Muscle layer of colon (tissue), 2 donors: ENCODE measurements around the gene SYNPO2L.
"Not testable (repeated sequence)": the region's sequence is repeated elsewhere in the genome, so short reads cannot be mapped to it uniquely, and the experiment has no call there.

Experiments used
- H3K27ac ChIP-seq: one replicate; pipeline ENCODE4 v1.7.0; 2013; ENCODE audit warnings: low read depth, mild to moderate bottlenecking, low read length, moderate library complexity
- H3K27me3 ChIP-seq, 2 donors: one replicate each; pipeline ENCODE4 v1.7.0; 2013; ENCODE audit warnings: low read length in 2 of 2, mild to moderate bottlenecking in 2 of 2; ENCODE audit not compliant: insufficient read depth in 2 of 2, control insufficient read depth in 1 of 2
- H3K36me3 ChIP-seq: one replicate; pipeline ENCODE4 v1.7.0; 2013; ENCODE audit warnings: mild to moderate bottlenecking, low read length; ENCODE audit not compliant: insufficient read depth
- H3K4me1 ChIP-seq: one replicate; pipeline ENCODE4 v1.7.0; 2013; ENCODE audit warnings: mild to moderate bottlenecking, low read length; ENCODE audit not compliant: insufficient read depth
- H3K4me3 ChIP-seq, 2 donors: one replicate each; pipeline ENCODE4 v1.7.0; 2013; ENCODE audit warnings: low read length in 2 of 2, low read depth in 1 of 2, mild to moderate bottlenecking in 1 of 2, moderate library complexity in 1 of 2
- H3K9ac ChIP-seq: one replicate; pipeline ENCODE4 v1.7.0; 2013; ENCODE audit warnings: low read length
- H3K9me3 ChIP-seq: one replicate; pipeline ENCODE4 v1.7.0; 2013; ENCODE audit warnings: mild to moderate bottlenecking, low read length
- donor health status: abdominal sarcoma.
- donor health status: Adenocarcinoma of cecum.

The SYNPO2L gene

GRCh38 chr10:73655990-73656298 lies at the start of gene SYNPO2L:
TSS of gene SYNPO2L (minus strand) at chr10:73656029. CDS start at chr10:73655922, 107 bp downstream.
- H3K9me3 ChIP-seq = no peaks in the 10 kb centered on the region
- H3K36me3 ChIP-seq = no peaks in the 10 kb centered on the region
- no peaks in the 10 kb centered on the region for H3K4me1 ChIP-seq
- H3K27ac ChIP-seq = no peak within 1 kb of the TSS
- no peak within 1 kb of the TSS for H3K9ac ChIP-seq
- H3K27me3 ChIP-seq = no peaks in the 10 kb centered on the region
- no peak within 1 kb of the TSS for H3K4me3 ChIP-seq

- H3K9me3 ChIP-seq, H3K4me3 ChIP-seq, H3K36me3 ChIP-seq, H3K4me1 ChIP-seq, H3K9ac ChIP-seq, H3K27me3 ChIP-seq, H3K27ac ChIP-seq: not testable (repeated sequence)
Observed at GRCh38 chr10:73703924-73704323, 48.1 kb upstream of the SYNPO2L start.

- not testable (repeated sequence) for H3K9ac ChIP-seq, H3K9me3 ChIP-seq, H3K36me3 ChIP-seq, H3K4me3 ChIP-seq, H3K4me1 ChIP-seq, H3K27me3 ChIP-seq, H3K27ac ChIP-seq
Observed at GRCh38 chr10:73698819-73699218, 43.0 kb upstream of the SYNPO2L start.

GRCh38 chr10:73697675-73698159 lies 41.9 kb upstream of the SYNPO2L start, which contains the start of gene AGAP5:
TSS of gene AGAP5 (minus strand) at chr10:73698109. CDS start at chr10:73697755, 354 bp downstream.
- not testable (repeated sequence) for H3K27me3 ChIP-seq, H3K9ac ChIP-seq, H3K27ac ChIP-seq, H3K9me3 ChIP-seq, H3K4me3 ChIP-seq, H3K36me3 ChIP-seq, H3K4me1 ChIP-seq

- H3K27me3 ChIP-seq = not testable (repeated sequence)
Observed at GRCh38 chr10:73695302-73695701, 39.5 kb upstream of the SYNPO2L start.

GRCh38 chr10:73690755-73691154 lies 34.9 kb upstream of the SYNPO2L start:
- not testable (repeated sequence) for H3K4me3 ChIP-seq, H3K4me1 ChIP-seq, H3K27me3 ChIP-seq, H3K9me3 ChIP-seq, H3K27ac ChIP-seq, H3K36me3 ChIP-seq, H3K9ac ChIP-seq

More at GRCh38 chr10:73695302-73695701, 39.5 kb upstream of the SYNPO2L start:
- H3K4me1 ChIP-seq, H3K27ac ChIP-seq, H3K9me3 ChIP-seq, H3K4me3 ChIP-seq, H3K9ac ChIP-seq, H3K36me3 ChIP-seq: not testable (repeated sequence)

GRCh38 chr10:73689596-73689995 lies 33.8 kb upstream of the SYNPO2L start:
- not testable (repeated sequence) for H3K9ac ChIP-seq, H3K4me3 ChIP-seq, H3K36me3 ChIP-seq, H3K27me3 ChIP-seq, H3K4me1 ChIP-seq, H3K27ac ChIP-seq, H3K9me3 ChIP-seq

- not testable (repeated sequence) for H3K4me3 ChIP-seq, H3K9me3 ChIP-seq, H3K27me3 ChIP-seq, H3K4me1 ChIP-seq, H3K27ac ChIP-seq, H3K36me3 ChIP-seq, H3K9ac ChIP-seq
Observed at GRCh38 chr10:73687641-73688040, 31.8 kb upstream of the SYNPO2L start.

- H3K27me3 ChIP-seq, H3K9ac ChIP-seq, H3K9me3 ChIP-seq, H3K27ac ChIP-seq, H3K4me1 ChIP-seq, H3K36me3 ChIP-seq, H3K4me3 ChIP-seq: not testable (repeated sequence)
Observed at GRCh38 chr10:73674546-73674945, 18.7 kb upstream of the SYNPO2L start.

- H3K36me3 ChIP-seq, H3K9me3 ChIP-seq, H3K27me3 ChIP-seq, H3K27ac ChIP-seq, H3K9ac ChIP-seq, H3K4me3 ChIP-seq, H3K4me1 ChIP-seq: not testable (repeated sequence)
Observed at GRCh38 chr10:73668378-73668777, 12.5 kb upstream of the SYNPO2L start.

GRCh38 chr10:73666153-73666809 lies 10.5 kb upstream of the SYNPO2L start:
- H3K36me3 ChIP-seq, H3K27ac ChIP-seq, H3K27me3 ChIP-seq, H3K4me3 ChIP-seq, H3K9me3 ChIP-seq, H3K4me1 ChIP-seq, H3K9ac ChIP-seq: not testable (repeated sequence)

- H3K27ac ChIP-seq, H3K9me3 ChIP-seq, H3K4me3 ChIP-seq, H3K36me3 ChIP-seq, H3K4me1 ChIP-seq, H3K27me3 ChIP-seq, H3K9ac ChIP-seq: not testable (repeated sequence)
Observed at GRCh38 chr10:73665581-73665980, 9.8 kb upstream of the SYNPO2L start.
